Endothelial cell of umbilical vein (primary cell): ENCODE measurements around the gene RALGPS2. TPM values are rescaled to one million over a fixed set of nuclear protein-coding genes. Genes with fewer than 3 reads are reported as not detected.

ENCODE experiments used
- BruUV-seq: library from RNA; stranded (reverse); fragments of 400-500 nt; replicated peaks from 2 replicates; lab custom pipeline; 2021; lab: Mats Ljungman, UMichigan
- CTCF ChIA-PET: fragments of 300-600, 350-600 bp; sonication (Branson Sonifier 250); formaldehyde crosslinking; loops from one replicate; lab custom pipeline; 2021; ENCODE audit warnings: antibody characterized with exemption, inconsistent platforms; lab: Charles Lee
- POLR2A ChIA-PET: fragments of 300-600, 350-600 bp; sonication (Branson Sonifier 250); formaldehyde crosslinking; loops from one replicate; lab custom pipeline; 2021; ENCODE audit warnings: antibody characterized with exemption, inconsistent platforms; lab: Charles Lee
- DNase-seq: peaks from one replicate; pipeline ENCODE4 v3.0.0-alpha.2; 2011; ENCODE audit warnings: low read depth, low spot score
- FAIRE-seq: peaks from 2 replicates; lab custom pipeline; 2011; peaks lifted over from hg19 to GRCh38; lab: Jason Lieb, UNC
- H2AFZ ChIP-seq: 2 replicates; pipeline ENCODE4 v1.6.0; 2012; ENCODE audit warnings: low read depth, low read length, control low read depth, inconsistent platforms
- H3K27ac ChIP-seq: 2 replicates; pipeline ENCODE4 v1.5.1; 2011; ENCODE audit warnings: low read depth, mild to moderate bottlenecking, control low read depth, low read length, moderate library complexity; ENCODE audit not compliant: insufficient read depth
- H3K27me3 ChIP-seq, 2 experiments: 2 replicates each; pipeline versions ENCODE4 v1.6.0 to v1.6.1; 2011; ENCODE audit warnings: low read length in 2 of 2, mixed read lengths in 1 of 2; ENCODE audit not compliant: control insufficient read depth in 2 of 2, insufficient read depth in 2 of 2
- H3K36me3 ChIP-seq, 2 experiments: 2 replicates in 1 of 2; 3 replicates in 1 of 2; pipeline ENCODE4 v1.5.1; 2011; ENCODE audit warnings: low read length in 2 of 2, mild to moderate bottlenecking in 1 of 2, moderate library complexity in 1 of 2; ENCODE audit not compliant: control insufficient read depth in 2 of 2, insufficient read depth in 2 of 2; ENCODE audit errors: extremely low read depth in 1 of 2
- H3K4me1 ChIP-seq: 3 replicates; pipeline ENCODE4 v1.5.1; 2011; ENCODE audit warnings: mild to moderate bottlenecking, low read length; ENCODE audit not compliant: control insufficient read depth, insufficient read depth; ENCODE audit errors: extremely low read depth
- H3K4me2 ChIP-seq: 2 replicates; pipeline ENCODE4 v1.6.1; 2011; ENCODE audit warnings: low read length, control low read depth, mixed read lengths; ENCODE audit not compliant: insufficient read depth
- H3K4me3 ChIP-seq, 3 experiments: fragments of 200-600 bp in 1 of 3; sonication (generic), shearing (Covaris generic) in 1 of 3; replicated peaks in 1 of 3; 2 replicates each; pipeline ENCODE4 v1.5.1; 2011 to 2016; ENCODE audit warnings: control low read depth in 3 of 3, low read length in 3 of 3, mild to moderate bottlenecking in 2 of 3, inconsistent platforms in 1 of 3, low read depth in 1 of 3, moderate library complexity in 1 of 3; ENCODE audit not compliant: insufficient read depth in 1 of 3
- H3K79me2 ChIP-seq: 2 replicates; pipeline ENCODE4 v1.6.0; 2012; ENCODE audit warnings: low read length, inconsistent platforms; ENCODE audit not compliant: control insufficient read depth, insufficient read depth
- H3K9ac ChIP-seq: replicated peaks from 2 replicates; pipeline ENCODE3; 2011; ENCODE audit warnings: low read length, control low read depth; ENCODE audit not compliant: insufficient read depth; ENCODE audit errors: extremely low read depth
- H3K9me1 ChIP-seq: replicated peaks from 3 replicates; pipeline ENCODE4 v1.6.0; 2011; ENCODE audit warnings: mild to moderate bottlenecking, low read length; ENCODE audit not compliant: control insufficient read depth, insufficient read depth; ENCODE audit errors: extremely low read depth
- H3K9me3 ChIP-seq: replicated peaks from 2 replicates; pipeline ENCODE4 v1.5.1; 2012; ENCODE audit warnings: low read length, inconsistent platforms; ENCODE audit not compliant: control insufficient read depth, insufficient read depth
- H4K20me1 ChIP-seq: replicated peaks from 2 replicates; pipeline ENCODE3; 2011; ENCODE audit warnings: mild to moderate bottlenecking, low read length; ENCODE audit not compliant: control insufficient read depth, insufficient read depth; ENCODE audit errors: extremely low read depth
- CTCF ChIP-seq, 2 donors: IDR thresholded peaks; 1 replicate in 1 of 2; 2 replicates in 1 of 2; pipeline ENCODE4 v1.5.1; 2011; ENCODE audit warnings: low read length in 2 of 2, mild to moderate bottlenecking in 2 of 2, moderate library complexity in 2 of 2, control low read depth in 1 of 2, inconsistent platforms in 1 of 2, low read depth in 1 of 2; ENCODE audit not compliant: insufficient read depth in 1 of 2; ENCODE audit errors: extremely low read depth in 1 of 2
- EZH2 ChIP-seq: IDR thresholded peaks from 2 replicates; pipeline ENCODE4 v1.6.1; 2012; ENCODE audit warnings: borderline replicate concordance, low read depth, mild to moderate bottlenecking, moderate library complexity, low read length, inconsistent platforms; ENCODE audit not compliant: severe bottlenecking
- FOS ChIP-seq: IDR thresholded peaks from 2 replicates; pipeline ENCODE4 v1.6.1; 2011; ENCODE audit warnings: mild to moderate bottlenecking, low read length, moderate library complexity, borderline replicate concordance; ENCODE audit not compliant: insufficient read depth
- GATA2 ChIP-seq: IDR thresholded peaks from 2 replicates; pipeline ENCODE4 v1.7.0; 2011; ENCODE audit warnings: low read depth, mild to moderate bottlenecking, moderate library complexity, mixed read lengths, low read length; ENCODE audit not compliant: insufficient read length, insufficient read depth
- JUN ChIP-seq: IDR thresholded peaks from 2 replicates; pipeline ENCODE4 v1.6.1; 2011; ENCODE audit warnings: borderline replicate concordance, low read depth; ENCODE audit not compliant: insufficient read length, insufficient read depth
- MAX ChIP-seq: IDR thresholded peaks from 2 replicates; pipeline ENCODE4 v1.6.1; 2011; ENCODE audit not compliant: insufficient read depth, insufficient read length
- MYC ChIP-seq: IDR thresholded peaks from one replicate; pipeline ENCODE4 v1.6.1; 2011; ENCODE audit warnings: mild to moderate bottlenecking, low read depth, low read length
- POLR2A ChIP-seq: IDR thresholded peaks from 2 replicates; pipeline ENCODE4 v1.6.1; 2012; ENCODE audit warnings: low read depth, mild to moderate bottlenecking, control low read depth, low read length
- POLR2AphosphoS5 ChIP-seq: IDR thresholded peaks from 2 replicates; pipeline ENCODE4 v1.6.1; 2012; ENCODE audit warnings: low read depth, mild to moderate bottlenecking, control low read depth, low read length, moderate library complexity; ENCODE audit not compliant: insufficient read depth
- dilution Hi-C: fragments of 300-500 bp; cut with MboI; formaldehyde crosslinking; loops from one replicate; pipeline ENCODE4 v1.15.0; 2019; ENCODE audit warnings: low sequenced_read_pairs; ENCODE audit not compliant: extremely low pct_ligation_motif_present
- intact Hi-C: fragments of 100-400 bp; cut with micrococcal nuclease; formaldehyde crosslinking; loops from one replicate; pipeline ENCODE4 v1.10.0; 2022
- polyA plus RNA-seq, 4 experiments: library from polyadenylated mRNA; depleted of rRNA in 3 of 4; stranded (reverse) in 3 of 4; unstranded in 1 of 4; fragments of >200 nt; gene quantifications; 2 replicates each; pipeline versions ENCODE4 v1.2.1 to v1.2.3, GENCODE V29; 2011 to 2012; ENCODE audit warnings: missing spikeins in 1 of 4
- total RNA-seq: library from RNA; stranded (reverse); gene quantifications from 2 replicates; pipeline ENCODE4 v1.2.3, GENCODE V29; 2021

RALGPS2 gene
- total and polyA plus RNA-seq, 2 donors (not counting 3 experiments of a cell fraction or from before 2014, with no cell fraction given) = 4.6 to 27.7 TPM

- Histone ChIP-seq H3K9ac (no peak overlapping the region), H3K79me2 (no peaks in the 10 kb centered on the region), H4K20me1 (no peaks in the 10 kb centered on the region), H3K4me3 (no peak overlapping the region), H3K36me3 (no peaks in the 10 kb centered on the region), H3K4me1 (no peaks in the 10 kb centered on the region), H3K9me1 (no peaks in the 10 kb centered on the region), H3K9me3 (no peaks in the 10 kb centered on the region), H3K27ac (no peak overlapping the region), H2AFZ (no peak overlapping the region), H3K4me2 (no peak overlapping the region), H3K27me3 (no peaks in the 10 kb centered on the region)
- FAIRE-seq = peak; percentile 54
- POLR2A ChIA-PET = no interaction called here
- DNase-seq = no peak
- dilution Hi-C loops = no loop called here
- TF ChIP-seq EZH2 (no peak), MYC (no peak), JUN (no peak), POLR2AphosphoS5 (no peak), MAX (no peak), POLR2A (no peak), GATA2 (no peak), FOS (no peak), CTCF (IDR thresholded peaks at IDR 0.05; ENCODE audit: extremely low read depth in 1 of 2, insufficient read depth in 1 of 2, low read depth in 1 of 2, low read length in 2 of 2) (no peak)
- BruUV-seq = no TSS peak
- intact Hi-C loops = no loop called here
- CTCF ChIA-PET = no interaction called here
Measured at GRCh38 chr1:178928041-178928440, 203.0 kb downstream of the RALGPS2 start.
